Liver (tissue), 9 donors: ENCODE results near the gene HMX3. TPM values are rescaled to one million over a fixed set of nuclear protein-coding genes. Genes with fewer than 3 reads are reported as not detected.

Experiments
- DNase-seq: peaks from one replicate; pipeline ENCODE4 v3.0.0-alpha.2; 2017; ENCODE audit warnings: low spot score
- H3K27ac ChIP-seq, 2 donors: one replicate each; pipeline ENCODE4 v1.7.0; 2013; ENCODE audit warnings: inconsistent platforms in 2 of 2, low read length in 2 of 2, control low read depth in 1 of 2, low read depth in 1 of 2, mild to moderate bottlenecking in 1 of 2
- H3K27me3 ChIP-seq, 4 donors: one replicate each; pipeline versions ENCODE4 v1.6.1 to v1.7.0; 2013; ENCODE audit warnings: low read length in 3 of 4, inconsistent platforms in 1 of 4, mild to moderate bottlenecking in 1 of 4, moderate library complexity in 1 of 4; ENCODE audit not compliant: control insufficient read depth in 4 of 4, insufficient read depth in 4 of 4
- H3K36me3 ChIP-seq, 4 donors: one replicate each; pipeline versions ENCODE4 v1.6.1 to v1.7.0; 2013; ENCODE audit warnings: low read length in 3 of 4, mild to moderate bottlenecking in 3 of 4, low read depth in 1 of 4, moderate library complexity in 1 of 4; ENCODE audit not compliant: control insufficient read depth in 4 of 4, insufficient read depth in 3 of 4
- H3K4me1 ChIP-seq, 4 donors: one replicate each; pipeline versions ENCODE4 v1.6.1 to v1.7.0; 2013; ENCODE audit warnings: low read length in 3 of 4, mild to moderate bottlenecking in 3 of 4, moderate library complexity in 1 of 4; ENCODE audit not compliant: control insufficient read depth in 4 of 4, insufficient read depth in 4 of 4
- H3K4me3 ChIP-seq, 3 donors: one replicate each; pipeline versions ENCODE4 v1.6.1 to v1.7.0; 2013; ENCODE audit warnings: low read length in 3 of 3, control low read depth in 1 of 3, low read depth in 1 of 3, mild to moderate bottlenecking in 1 of 3
- H3K9ac ChIP-seq, 2 donors: one replicate each; pipeline ENCODE4 v1.7.0; 2013; ENCODE audit warnings: low read length in 2 of 2, mild to moderate bottlenecking in 2 of 2, moderate library complexity in 2 of 2, control low read depth in 1 of 2, low read depth in 1 of 2
- H3K9me3 ChIP-seq, 4 donors: one replicate each; pipeline versions ENCODE4 v1.6.1 to v1.7.0; 2013; ENCODE audit warnings: low read length in 3 of 4; ENCODE audit not compliant: control insufficient read depth in 4 of 4
- ATF3 ChIP-seq: IDR thresholded peaks from 2 replicates; pipeline ENCODE4 v1.6.1; 2016; ENCODE audit warnings: antibody characterized with exemption
- CTCF ChIP-seq: fragments of 150-350 bp; IDR thresholded peaks from 2 replicates; pipeline ENCODE4 v1.5.1; 2017; ENCODE audit warnings: improper control_type of control experiment, low read depth, low read length; ENCODE audit not compliant: missing input control
- EGR1 ChIP-seq, 2 donors: IDR thresholded peaks; 2 replicates each; pipeline ENCODE4 v1.6.1; 2016 to 2018; ENCODE audit warnings: antibody characterized with exemption in 2 of 2, low read depth in 2 of 2
- FOXA1 ChIP-seq: IDR thresholded peaks from 2 replicates; pipeline ENCODE4 v1.6.1; 2016; ENCODE audit warnings: antibody characterized with exemption
- FOXA2 ChIP-seq: IDR thresholded peaks from 2 replicates; pipeline ENCODE4 v1.6.1; 2016; ENCODE audit warnings: antibody characterized with exemption
- GABPA ChIP-seq, 2 donors: IDR thresholded peaks in 1 of 2; conservative IDR thresholded peaks in 1 of 2; 2 replicates each; pipeline ENCODE4 v1.6.1; 2016; ENCODE audit warnings: antibody characterized with exemption in 2 of 2, mild to moderate bottlenecking in 1 of 2, moderate library complexity in 1 of 2
- HNF4G ChIP-seq: IDR thresholded peaks from 2 replicates; pipeline ENCODE4 v1.6.1; 2016; ENCODE audit warnings: antibody characterized with exemption
- JUND ChIP-seq, 2 donors: IDR thresholded peaks; 2 replicates each; pipeline ENCODE4 v1.6.1; 2016; ENCODE audit warnings: antibody characterized with exemption in 2 of 2
- MAX ChIP-seq: IDR thresholded peaks from 2 replicates; pipeline ENCODE4 v1.6.1; 2016; ENCODE audit warnings: antibody characterized with exemption
- RAD21 ChIP-seq, 2 donors: IDR thresholded peaks; 2 replicates each; pipeline ENCODE4 v1.6.1; 2016; ENCODE audit warnings: antibody characterized with exemption in 2 of 2, mild to moderate bottlenecking in 2 of 2
- REST ChIP-seq: IDR thresholded peaks from 2 replicates; pipeline ENCODE4 v1.6.1; 2016; ENCODE audit warnings: antibody characterized with exemption, mild to moderate bottlenecking
- RXRA ChIP-seq, 2 donors: IDR thresholded peaks; 2 replicates each; pipeline ENCODE4 v1.6.1; 2017 to 2018; ENCODE audit warnings: antibody characterized with exemption in 2 of 2, mild to moderate bottlenecking in 1 of 2
- SP1 ChIP-seq: IDR thresholded peaks from 2 replicates; pipeline ENCODE4 v1.6.1; 2018; ENCODE audit warnings: antibody characterized with exemption, mild to moderate bottlenecking
- TAF1 ChIP-seq: conservative IDR thresholded peaks from 2 replicates; pipeline ENCODE4 v1.6.1; 2016; ENCODE audit warnings: antibody characterized with exemption, mild to moderate bottlenecking
- YY1 ChIP-seq: IDR thresholded peaks from 2 replicates; pipeline ENCODE4 v1.6.1; 2016; ENCODE audit warnings: antibody characterized with exemption, mild to moderate bottlenecking
- WGBS: extraction: QIAGEN DNeasy Blood & Tissue Kit; methylation state at CpG from one replicate; pipeline ENCODE4 v1.1.7; 2013; 5-methylcytosine and 5-hydroxymethylcytosine counted together
- polyA plus RNA-seq, 2 donors: library from polyadenylated mRNA; stranded (reverse) in 1 of 2; unstranded in 1 of 2; fragments of 200-250 nt in 1 of 2; fragments of >200 nt in 1 of 2; fragmentation: Nextera tagmentation in 1 of 2; extraction: Ambion mirVana in 1 of 2; gene quantifications; one replicate each; pipeline versions ENCODE4 v1.2.1 to v1.2.3, GENCODE V29; 2013 to 2015
- total RNA-seq, 2 donors: library from RNA; depleted of rRNA; stranded (reverse); fragments of >200 nt; gene quantifications; one replicate each; pipeline ENCODE4 v1.2.3, GENCODE V29; 2014
- donor health status: healthy.
- donor health status: healthy.
- donor health status: healthy.
- donor health status: healthy.
- donor health status: healthy.

HMX3 gene
- total and polyA plus RNA-seq, 4 donors: not detected

GRCh38 chr10:123146894-123147634 is 11.3 kb downstream of the HMX3 start (continued):
- TF ChIP-seq CTCF: no peak
- no peak for TF ChIP-seq EGR1 (IDR thresholded peaks at IDR 0.05; ENCODE audit: low read depth in 2 of 2)
- TF ChIP-seq FOXA1: no peak
- no peak for TF ChIP-seq HNF4G
- TF ChIP-seq ATF3: no peak
- TF ChIP-seq MAX: no peak
- no peak for TF ChIP-seq RXRA (IDR thresholded peaks at IDR 0.05)
- no peak for TF ChIP-seq YY1
- no peak for TF ChIP-seq FOXA2

- no peak within 1 kb of the TSS for H3K4me3 ChIP-seq
- no peak within 1 kb of the TSS for H3K9ac ChIP-seq
- 3% methylated on average over 64 of the region's 64 CpGs for WGBS
- H3K27me3 ChIP-seq: peaks cover 12 to 40% (median 29%) of the 10 kb centered on the region in 4 donors
- no peaks in the 10 kb centered on the region for H3K36me3 ChIP-seq
- peaks cover 10 to 38% (median 20%) of the 10 kb centered on the region in 4 donors for H3K4me1 ChIP-seq
- H3K27ac ChIP-seq: no peak within 1 kb of the TSS
- TF ChIP-seq FOXA1 (no peak), SP1 (no peak), CTCF (no peak), HNF4G (no peak), GABPA (IDR thresholded peaks at IDR 0.05 in 1 of 2, conservative IDR thresholded peaks at IDR 0.05 in 1 of 2) (no peak), REST (no peak), JUND (IDR thresholded peaks at IDR 0.05) (no peak), RXRA (IDR thresholded peaks at IDR 0.05) (no peak), TAF1 (no peak), MAX (no peak), RAD21 (IDR thresholded peaks at IDR 0.05) (no peak), FOXA2 (no peak)
- DNase-seq: no peak
- no peaks in the 10 kb centered on the region for H3K9me3 ChIP-seq
Observed at GRCh38 chr10:123147635-123148413, 12.1 kb downstream of the HMX3 start, which contains the start of gene HMX2. Gene HMX2 (plus strand): TSS chr10:123148136. CDS start chr10:123148379, 243 bp downstream.
